Measurements from ENCODE around the gene SNUPN. TPM values are rescaled to one million over a fixed set of nuclear protein-coding genes. Genes with fewer than 3 reads are reported as not detected.

Gene SNUPN
- total and polyA plus RNA-seq, 8 donors, result 4.7 to 29.2 (median 16.4) TPM

DNA sequence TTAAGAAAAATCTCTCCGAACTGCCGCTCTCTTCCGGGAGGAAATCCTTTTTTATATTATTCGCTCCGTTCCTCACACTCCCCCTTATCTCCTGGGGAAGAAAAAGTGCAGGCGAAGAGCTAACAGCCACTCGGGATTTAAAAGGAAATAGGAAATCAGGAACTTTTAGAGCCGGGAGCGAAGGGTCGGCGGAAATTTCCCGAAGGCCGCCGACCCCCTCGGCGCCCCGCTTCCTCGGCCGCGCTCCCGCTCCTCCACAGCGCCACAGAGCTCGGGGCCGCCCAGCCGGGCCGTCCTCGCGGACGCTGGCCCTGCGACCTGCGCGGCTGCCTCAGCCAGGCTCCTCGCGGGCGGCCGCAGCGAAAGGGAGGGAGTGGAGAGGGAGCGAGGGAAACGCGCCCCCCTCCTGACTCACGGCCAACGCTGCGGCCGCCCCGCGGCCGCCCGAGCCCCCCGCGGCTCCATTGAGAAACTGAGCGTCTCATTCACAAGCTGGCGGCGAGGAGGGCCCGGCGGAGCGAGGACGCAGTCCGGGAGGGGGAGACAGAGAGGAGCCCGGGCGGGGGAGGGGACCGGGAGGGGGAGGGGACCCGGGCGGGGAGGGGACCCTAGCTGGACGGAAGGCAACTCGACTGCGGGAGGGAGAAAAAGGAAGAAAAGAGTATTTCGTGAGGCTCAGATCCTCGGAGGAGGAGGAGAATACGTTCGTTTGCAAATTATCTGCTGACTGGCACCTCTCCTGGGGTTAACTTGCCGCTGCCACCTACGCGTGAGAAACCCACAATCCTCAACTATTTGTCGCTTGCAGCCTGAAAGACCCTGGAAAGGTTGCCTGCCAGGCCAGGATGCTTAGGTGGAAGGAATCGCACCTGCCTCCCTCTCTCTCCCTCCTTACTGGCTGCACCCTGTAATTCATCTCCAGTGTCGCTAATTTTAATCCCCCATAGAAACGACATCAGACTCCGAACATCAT is 46.3 kb downstream of the SNUPN start, which contains the start of gene PTPN9:
Gene PTPN9, minus strand, starts transcription at position 368 of the 973 bp plus-strand sequence. CDS start 539 bp downstream, outside the sequence.
- intact Hi-C loops (cut with DNase I; ENCODE audit: low total_unique reads), result no loop called here

DNA sequence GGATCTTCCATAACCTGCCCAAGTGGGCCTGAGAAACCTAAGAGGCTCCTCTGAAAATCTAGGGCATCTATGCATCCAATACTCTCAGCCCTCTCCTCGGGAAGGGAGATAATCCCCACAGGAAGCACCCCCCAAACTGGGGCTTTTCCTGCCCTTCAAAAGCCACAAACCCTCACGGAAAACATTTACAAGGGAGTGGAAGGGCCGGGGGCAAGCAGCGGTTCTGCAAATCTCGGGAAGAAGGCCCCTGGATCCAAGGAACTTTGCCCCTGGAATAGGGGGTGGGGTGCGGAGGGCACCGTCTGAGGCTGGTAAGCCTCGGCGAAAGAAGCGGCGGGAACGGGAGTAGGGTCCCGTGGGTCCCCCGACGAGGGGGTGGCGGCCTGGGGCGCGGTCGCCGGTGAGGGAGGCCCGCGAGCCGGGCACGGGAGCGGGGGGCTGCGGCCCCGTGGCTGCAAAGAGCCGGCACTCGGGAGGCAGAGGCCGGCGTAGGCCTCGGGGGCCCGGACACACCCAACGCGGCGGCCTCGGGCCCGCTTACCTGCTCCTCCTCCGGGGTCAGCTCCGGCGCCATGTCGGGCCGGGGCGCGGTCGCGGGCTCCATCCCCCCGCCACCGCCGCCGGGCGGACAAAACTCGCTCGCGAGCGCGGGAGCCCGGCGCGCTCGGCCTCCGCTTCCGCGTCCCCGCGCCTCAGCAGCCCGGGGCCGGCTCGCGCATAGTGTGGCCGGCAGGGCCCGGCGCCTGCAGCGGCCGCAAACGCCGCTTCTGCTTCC is 47.2 kb downstream of the SNUPN start:
- intact Hi-C loops (cut with DNase I; ENCODE audit: low total_unique reads), result no loop called here
- peak; percentile 44 to 71 for DNase-seq
- WGBS, 5 donors, result 0 to 1% (median 1%) methylated on average over 54 to 77 of the region's 77 CpGs

More for the DNA sequence above, 46.3 kb downstream of the SNUPN start, which contains the start of gene PTPN9:
- TF ChIP-seq, protein P1, sequence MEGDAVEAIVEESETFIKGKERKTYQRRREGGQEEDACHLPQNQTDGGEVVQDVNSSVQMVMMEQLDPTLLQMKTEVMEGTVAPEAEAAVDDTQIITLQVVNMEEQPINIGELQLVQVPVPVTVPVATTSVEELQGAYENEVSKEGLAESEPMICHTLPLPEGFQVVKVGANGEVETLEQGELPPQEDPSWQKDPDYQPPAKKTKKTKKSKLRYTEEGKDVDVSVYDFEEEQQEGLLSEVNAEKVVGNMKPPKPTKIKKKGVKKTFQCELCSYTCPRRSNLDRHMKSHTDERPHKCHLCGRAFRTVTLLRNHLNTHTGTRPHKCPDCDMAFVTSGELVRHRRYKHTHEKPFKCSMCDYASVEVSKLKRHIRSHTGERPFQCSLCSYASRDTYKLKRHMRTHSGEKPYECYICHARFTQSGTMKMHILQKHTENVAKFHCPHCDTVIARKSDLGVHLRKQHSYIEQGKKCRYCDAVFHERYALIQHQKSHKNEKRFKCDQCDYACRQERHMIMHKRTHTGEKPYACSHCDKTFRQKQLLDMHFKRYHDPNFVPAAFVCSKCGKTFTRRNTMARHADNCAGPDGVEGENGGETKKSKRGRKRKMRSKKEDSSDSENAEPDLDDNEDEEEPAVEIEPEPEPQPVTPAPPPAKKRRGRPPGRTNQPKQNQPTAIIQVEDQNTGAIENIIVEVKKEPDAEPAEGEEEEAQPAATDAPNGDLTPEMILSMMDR (IDR thresholded peaks at IDR 0.05), result peak in 3 of 7 experiments; percentile 39 to 59 (median 54)
- TF ChIP-seq POLR2AphosphoS5 (IDR thresholded peaks at IDR 0.05) (peak in 1 of 3 donors; percentile 38), EP300 (IDR thresholded peaks at IDR 0.05) (no peak)
- Histone ChIP-seq H3K27me3 (no peaks in the 10 kb centered on the region), H3K27ac (peak within 1 kb of the TSS; percentile 83 to 93 (median 91)), H3K4me1 (peaks cover 9 to 38% (median 32%) of the 10 kb centered on the region in 4 donors), H3K9me3 (no peaks in the 10 kb centered on the region), H3K4me3 (peak within 1 kb of the TSS; percentile 60 to 95 (median 78)), H3K36me3 (no peaks in the 10 kb centered on the region)
- 1 to 2% (median 1%) methylated on average over 39 to 78 of the region's 78 CpGs for WGBS, 5 donors
- peak; percentile 77 to 93 for DNase-seq

DNA sequence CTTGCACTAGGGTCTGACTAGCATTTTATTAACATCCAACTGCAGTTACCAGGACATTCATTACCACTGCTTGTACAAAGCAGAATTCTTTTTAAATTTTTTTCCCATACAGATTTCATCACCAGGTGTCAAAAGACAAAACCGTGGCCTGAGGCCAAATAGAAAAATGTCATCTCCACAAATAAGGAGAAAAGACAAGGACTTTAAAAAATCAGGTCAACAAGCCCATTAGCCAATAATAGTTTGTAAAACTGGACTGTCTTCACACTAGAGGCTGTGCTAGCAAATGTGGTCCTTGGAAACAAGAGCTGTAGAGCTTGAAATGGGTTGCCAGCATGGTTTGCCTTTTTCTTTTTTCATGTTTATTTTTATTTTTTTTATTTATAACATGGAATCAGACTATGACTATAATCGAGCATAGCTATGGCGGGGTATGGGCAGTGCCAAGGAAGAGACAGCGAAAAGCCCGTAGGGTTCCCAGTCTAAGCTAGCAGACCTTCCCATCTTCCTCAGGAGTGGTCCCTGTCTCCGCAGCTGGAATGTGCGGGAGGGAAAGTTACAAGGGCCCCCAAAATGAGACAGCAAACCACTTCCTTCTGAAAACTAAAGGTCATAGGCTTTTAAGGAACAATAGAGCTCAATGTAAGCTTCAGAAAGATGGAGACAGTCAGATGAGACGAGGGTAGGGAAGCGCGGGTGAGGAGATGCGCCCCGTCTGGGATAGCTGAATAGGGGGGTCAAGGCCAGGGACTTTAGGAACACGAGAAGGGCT is 47.9 kb downstream of the SNUPN start:
- DNase-seq, result peak in 1 of 2 donors; percentile 19
- Histone ChIP-seq H3K36me3 (no peaks in the 10 kb centered on the region), H3K27ac (peak overlapping the region; percentile 39 to 93 (median 91)), H3K4me1 (peaks cover 9 to 50% (median 38%) of the 10 kb centered on the region in 4 donors), H3K27me3 (no peaks in the 10 kb centered on the region), H3K4me3 (peak overlapping the region; percentile 60 to 95 (median 78)), H3K9me3 (no peaks in the 10 kb centered on the region)
- intact Hi-C loops (cut with DNase I; ENCODE audit: low total_unique reads), result no loop called here
- TF ChIP-seq POLR2AphosphoS5 (IDR thresholded peaks at IDR 0.05), result no peak
- TF ChIP-seq, protein P1 (IDR thresholded peaks at IDR 0.05), result no peak
- no peak for TF ChIP-seq POLR2A (IDR thresholded peaks at IDR 0.05)
- no peak for TF ChIP-seq EP300 (IDR thresholded peaks at IDR 0.05)
- WGBS, 5 donors, result 7 to 12% (median 9%) methylated on average over 13 of the region's 13 CpGs

More for the DNA sequence above, 47.2 kb downstream of the SNUPN start:
- Histone ChIP-seq H3K27me3 (no peaks in the 10 kb centered on the region), H3K4me3 (peak overlapping the region; percentile 60 to 95 (median 78)), H3K9me3 (no peaks in the 10 kb centered on the region), H3K4me1 (peaks cover 9 to 42% (median 34%) of the 10 kb centered on the region in 4 donors), H3K27ac (peak overlapping the region; percentile 83 to 93 (median 91)), H3K36me3 (no peaks in the 10 kb centered on the region)
- no peak for TF ChIP-seq EP300 (IDR thresholded peaks at IDR 0.05)
- TF ChIP-seq, protein P1 (IDR thresholded peaks at IDR 0.05), result no peak
